Stromal cell of bone marrow (primary cell): Measurements from ENCODE around the gene AKAP5.
"Not testable (repeated sequence)": the region's sequence is repeated elsewhere in the genome, so short reads cannot be mapped to it uniquely, and the experiment has no call there.

Experiments used
- DNase-seq: peaks from one replicate; pipeline ENCODE4 v3.0.0-alpha.2; 2012; ENCODE audit warnings: low read depth

The AKAP5 gene

DNA sequence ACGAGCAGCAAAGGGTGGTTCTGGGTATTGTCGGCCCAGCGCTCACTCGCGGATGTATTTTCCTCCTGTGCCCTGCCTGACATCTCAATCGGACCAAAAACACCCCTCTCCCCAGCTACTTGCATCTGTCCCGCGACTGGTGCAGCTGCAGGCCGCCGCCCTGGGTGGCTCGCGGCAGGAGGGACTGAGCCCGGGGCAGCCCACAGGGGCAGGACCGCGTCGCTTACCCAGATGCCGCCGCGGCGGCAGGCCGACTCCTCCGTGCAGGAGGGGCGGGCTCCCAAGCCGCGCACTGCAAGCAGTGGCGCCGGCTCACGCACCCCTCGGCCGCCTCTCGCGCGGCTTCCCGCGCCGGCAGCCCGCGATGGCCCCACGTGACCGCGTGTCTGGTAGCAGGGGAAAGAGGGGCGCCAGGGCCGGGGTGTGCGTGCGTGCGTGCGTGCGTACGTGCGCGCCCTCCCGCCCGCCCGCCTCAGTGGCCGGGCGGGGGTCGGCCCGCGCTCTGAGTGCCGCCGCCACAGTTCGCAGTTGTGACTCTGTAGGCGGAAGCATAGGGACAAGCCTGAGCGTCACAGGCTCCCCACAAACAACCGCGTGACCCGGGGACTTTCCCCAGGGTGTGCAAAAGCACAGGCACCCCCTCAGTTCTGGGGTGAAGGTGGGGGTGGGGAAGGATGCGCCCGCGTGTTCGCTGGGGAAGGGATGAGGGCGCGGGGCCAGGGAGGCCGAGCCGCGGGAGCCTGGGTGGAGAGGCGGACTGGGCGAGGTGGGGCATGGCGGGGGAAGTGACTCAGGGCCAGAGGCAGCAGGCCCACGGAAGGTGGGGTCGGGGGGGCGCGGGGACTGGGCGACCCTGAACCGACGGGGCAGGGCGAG, 38.4 kb downstream of the AKAP5 start, which contains the start of gene ZBTB25:
Gene ZBTB25, minus strand, starts transcription at position 405 of the 876 bp plus-strand sequence. CDS start 13,305 bp downstream, outside the sequence.
- peak; percentile 87 for DNase-seq

- peak; percentile 65 for DNase-seq
Observed at GRCh38 chr14:64504310-64504896, 39.1 kb downstream of the AKAP5 start, which contains the start of gene ZBTB1. TSS of gene ZBTB1 (plus strand) at chr14:64504770. CDS start at chr14:64521505, 16,735 bp downstream.

DNA sequence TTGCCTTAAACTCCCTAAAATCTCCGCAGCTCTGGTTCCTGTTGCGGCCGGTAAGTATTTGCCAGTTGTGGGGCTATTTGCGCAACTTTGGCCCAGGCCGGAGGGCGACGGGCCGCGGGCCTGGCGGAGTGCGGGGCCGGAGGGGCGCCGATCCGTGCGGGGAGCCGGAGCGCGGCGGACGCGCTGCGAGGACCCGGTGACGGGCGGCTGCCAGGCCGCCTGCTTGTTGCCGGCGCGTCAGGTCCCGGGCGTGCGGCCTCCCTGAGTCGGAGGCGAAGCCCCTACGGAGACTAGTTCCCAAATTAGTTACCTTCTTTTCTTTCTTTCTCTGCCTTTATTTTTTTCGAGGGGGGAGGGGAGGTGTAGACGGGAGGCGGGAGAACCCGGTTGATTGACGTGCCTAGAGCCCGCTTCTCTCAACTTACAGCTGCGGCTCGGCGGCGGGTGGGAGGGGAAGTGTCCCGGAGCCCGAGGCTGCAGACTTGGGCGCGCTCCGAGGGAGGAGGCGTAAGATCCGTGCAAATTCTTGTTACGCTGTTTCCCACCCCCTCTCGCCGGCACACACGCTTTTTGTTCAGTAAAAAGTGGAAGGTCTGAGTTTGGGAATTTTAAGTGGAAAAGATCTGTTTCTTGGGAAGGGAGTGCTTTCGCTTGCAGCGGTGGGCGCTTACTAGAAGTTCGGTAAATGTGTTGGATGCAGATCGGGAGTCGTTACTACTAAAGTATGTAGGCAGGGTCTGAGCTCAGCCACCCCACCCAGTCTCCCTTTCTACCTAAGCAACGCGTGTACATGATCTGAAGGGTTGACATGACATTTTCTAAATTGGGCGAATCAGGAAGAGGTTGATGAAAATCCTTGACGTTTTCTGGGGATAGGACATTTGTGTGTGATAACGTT, 39.8 kb downstream of the AKAP5 start:
- peak; percentile 77 for DNase-seq

DNA sequence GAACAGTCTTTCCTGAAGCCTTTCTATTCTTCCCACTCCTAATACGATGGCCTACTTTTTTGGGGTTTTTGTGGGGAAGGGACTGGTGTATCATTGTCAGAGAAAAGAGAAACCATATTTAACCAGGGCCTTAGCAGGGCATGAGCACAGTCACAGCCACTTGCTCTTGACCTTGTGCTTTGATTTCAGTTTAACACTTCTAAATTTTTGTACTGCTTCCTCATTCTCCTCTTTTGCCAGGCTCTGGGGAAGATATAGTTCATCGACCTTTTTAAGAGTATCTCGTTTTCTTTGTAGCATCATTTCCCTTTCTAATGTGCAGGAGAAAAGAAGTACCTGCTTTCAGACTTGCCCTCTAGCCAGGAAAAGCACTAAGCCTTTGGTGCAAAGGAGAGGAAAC, 41.4 kb downstream of the AKAP5 start:
- DNase-seq, result no peak

DNA sequence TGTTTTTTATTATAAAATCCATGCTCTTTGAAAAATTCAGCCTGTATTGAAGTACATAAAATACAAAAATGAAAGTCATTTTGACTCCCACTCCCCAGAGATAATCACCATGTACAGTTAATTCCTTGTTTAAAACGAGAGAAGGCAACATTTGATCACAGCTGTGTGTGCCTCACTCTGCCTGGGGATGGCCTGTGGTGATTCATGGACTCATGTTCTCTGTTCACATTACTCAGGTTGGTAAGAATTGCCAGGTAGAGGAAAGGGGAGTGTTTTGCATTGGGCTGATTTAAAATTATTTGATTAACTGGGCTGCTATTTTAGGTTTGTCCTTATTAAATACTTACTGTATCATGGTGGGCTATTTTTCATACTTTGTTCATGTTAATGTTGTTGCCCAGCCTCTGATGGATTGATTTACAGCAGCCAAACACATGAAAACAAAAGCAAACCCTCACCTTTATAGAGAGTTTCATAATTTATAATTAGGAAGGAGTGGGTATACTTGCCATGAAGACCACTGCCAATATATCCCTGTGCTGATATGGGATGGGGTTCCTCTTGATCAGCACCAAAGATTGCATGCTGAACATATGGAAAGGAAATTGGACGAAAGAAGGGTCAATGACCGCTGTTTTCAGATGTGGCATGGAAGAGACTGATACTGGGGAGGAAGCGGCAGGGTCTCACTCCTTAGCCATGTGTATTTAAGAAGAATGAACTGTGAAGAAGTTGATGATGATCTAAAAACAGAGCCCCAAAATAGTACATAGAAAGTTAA, 42.3 kb downstream of the AKAP5 start:
- DNase-seq, result no peak

DNA sequence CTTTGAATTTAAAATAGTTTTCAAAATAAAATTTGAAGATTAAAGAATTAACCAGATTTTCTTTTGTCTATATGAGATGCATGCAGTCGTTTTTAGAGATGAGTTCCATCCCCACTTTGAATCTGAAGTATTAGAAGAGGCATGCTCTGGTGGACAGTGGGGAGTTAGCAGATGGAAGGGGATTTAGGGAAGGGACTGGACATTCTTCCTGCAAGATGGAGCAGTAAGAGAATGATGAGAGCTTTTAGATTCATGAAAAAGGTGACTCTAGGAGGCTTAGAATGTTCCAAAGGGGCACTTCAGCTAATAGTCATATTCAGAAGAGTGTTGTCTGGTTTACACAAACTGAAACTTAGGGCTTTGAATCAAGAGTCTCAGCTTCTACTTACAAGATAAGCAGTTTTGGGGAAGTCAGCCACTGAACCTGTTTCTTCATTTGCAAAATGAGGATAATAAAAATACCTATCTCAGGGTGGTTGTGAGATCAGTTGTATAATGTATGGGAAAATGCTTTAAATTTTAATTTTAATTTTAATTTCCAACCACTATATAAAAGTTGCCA, 43.0 kb downstream of the AKAP5 start:
- DNase-seq, result no peak

DNA sequence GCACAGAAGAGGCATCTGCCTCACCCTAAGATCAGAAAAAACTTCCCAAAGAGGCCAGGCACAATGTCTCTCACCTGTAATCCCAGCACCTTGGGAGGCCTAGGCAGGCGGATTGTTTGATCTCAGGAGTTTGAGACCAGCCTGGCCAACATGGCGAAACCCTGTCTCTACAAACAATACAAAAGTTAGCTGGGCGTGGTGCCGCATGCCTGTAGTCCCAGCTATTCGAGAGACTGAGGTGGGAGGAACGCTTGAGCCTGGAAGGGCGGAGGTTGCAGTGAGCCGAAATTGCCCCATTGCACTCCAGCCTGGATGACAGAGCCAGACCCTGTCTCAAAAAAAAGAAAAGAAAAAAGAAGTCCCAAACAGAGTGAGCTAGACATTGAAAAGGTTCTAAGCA, 43.7 kb downstream of the AKAP5 start:
- DNase-seq, result no peak

GRCh38 chr14:64510825-64511671, 45.7 kb downstream of the AKAP5 start:
- DNase-seq, result peak; percentile 53

DNA sequence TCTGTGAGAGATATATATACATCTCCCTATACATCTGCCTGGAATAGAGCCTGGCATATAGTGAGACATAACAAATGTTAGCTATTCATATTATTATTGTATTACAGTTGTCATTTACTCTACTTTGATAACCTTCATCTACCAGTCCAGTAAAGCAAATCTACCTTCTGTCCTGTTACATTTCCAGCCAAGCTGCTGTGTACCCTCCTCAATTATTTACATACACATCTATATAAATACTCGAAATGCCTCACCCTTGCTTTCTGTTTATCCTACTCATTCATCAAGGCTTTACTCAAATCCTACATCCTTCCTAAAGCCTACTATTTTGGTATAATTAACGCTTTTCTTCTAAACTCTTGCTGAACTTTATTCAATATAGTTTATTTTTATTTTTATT, 48.0 kb downstream of the AKAP5 start:
- DNase-seq, result no peak

DNA sequence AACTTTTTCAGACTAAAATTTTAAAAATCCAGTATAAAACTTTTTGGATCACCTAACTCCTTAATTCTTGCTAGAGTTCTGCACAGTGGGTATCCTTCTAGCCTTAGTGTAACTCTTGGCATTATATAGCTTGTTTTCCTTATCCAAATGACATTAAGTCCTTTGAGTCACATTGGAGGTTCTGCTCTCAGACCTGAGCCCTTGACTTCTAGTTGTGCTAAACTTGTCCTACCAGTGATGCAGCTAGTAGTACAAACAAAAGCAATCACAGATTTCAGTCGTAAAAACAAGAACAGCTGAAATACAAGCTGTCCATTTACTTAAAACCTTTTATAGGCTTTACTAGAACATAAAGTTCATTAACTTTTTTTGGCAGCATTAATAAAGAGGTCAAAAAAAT, 49.8 kb downstream of the AKAP5 start:
- no peak for DNase-seq

GRCh38 chr14:64516969-64517368, 51.7 kb downstream of the AKAP5 start:
- no peak for DNase-seq

- not testable (repeated sequence) for DNase-seq
Observed at GRCh38 chr14:64517667-64518066, 52.4 kb downstream of the AKAP5 start.

DNA sequence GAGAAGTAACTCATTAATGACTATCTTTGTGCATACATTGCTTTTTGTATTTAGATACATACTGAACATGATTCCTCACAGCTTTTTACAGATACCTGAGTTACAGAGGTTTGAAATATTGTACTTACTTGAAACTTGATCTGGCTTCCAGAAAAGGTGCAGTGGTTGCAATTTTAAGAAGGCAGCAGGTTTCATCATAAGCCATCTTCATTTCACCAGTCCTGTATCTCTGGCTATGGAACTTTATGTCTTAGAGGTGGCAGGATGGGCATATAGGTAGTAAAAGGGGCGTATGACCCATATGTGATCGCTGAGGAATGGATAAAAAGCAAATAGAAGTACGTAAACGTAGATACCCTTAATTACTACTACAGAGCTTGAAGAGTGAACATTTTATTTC, 52.9 kb downstream of the AKAP5 start:
- no peak for DNase-seq

DNA sequence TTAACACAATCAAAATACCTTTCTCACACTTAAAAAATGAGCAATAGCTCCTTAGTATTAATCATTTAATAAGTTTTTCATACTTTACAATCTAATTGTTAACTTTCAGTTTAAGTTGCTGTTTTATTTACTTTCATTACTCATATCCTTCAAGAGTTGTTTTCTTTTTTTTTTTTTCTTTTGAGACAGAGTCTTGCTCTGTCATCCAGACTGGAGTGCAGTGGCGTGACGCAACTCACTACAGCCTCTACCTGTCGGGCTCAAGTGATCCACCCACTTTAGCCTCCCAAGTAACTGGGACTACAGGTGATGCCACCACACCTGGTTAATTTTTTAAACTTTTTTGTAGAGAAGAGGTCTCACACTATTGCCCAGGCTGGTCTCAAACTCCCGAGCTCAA, 55.4 kb downstream of the AKAP5 start:
- no peak for DNase-seq

DNA sequence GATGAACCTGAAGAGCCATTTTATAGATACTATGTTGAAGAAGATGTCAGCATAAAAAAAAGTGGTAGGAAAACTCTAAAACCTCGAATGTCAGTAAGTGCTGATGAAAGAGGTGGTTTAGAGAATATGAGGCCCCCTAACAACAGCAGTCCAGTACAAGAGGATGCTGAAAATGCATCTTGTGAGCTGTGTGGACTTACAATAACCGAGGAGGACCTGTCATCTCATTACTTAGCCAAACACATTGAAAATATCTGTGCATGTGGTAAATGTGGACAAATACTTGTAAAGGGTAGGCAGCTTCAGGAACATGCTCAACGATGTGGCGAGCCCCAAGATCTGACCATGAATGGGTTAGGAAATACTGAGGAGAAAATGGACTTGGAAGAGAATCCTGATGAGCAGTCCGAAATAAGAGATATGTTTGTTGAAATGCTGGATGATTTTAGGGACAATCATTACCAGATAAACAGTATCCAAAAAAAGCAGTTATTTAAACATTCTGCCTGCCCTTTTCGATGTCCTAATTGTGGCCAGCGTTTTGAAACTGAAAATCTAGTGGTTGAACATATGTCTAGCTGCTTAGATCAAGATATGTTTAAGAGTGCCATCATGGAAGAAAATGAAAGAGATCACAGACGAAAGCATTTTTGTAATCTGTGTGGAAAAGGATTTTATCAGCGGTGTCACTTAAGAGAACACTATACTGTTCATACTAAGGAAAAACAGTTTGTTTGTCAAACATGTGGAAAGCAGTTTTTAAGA, 57.5 kb downstream of the AKAP5 start:
- DNase-seq, result no peak
